Measurements from ENCODE around the gene TMEM19.
"Not testable (repeated sequence)": the region's sequence is repeated elsewhere in the genome, so short reads cannot be mapped to it uniquely, and the experiment has no call there.

The TMEM19 gene

GRCh38 chr12:71666259-71666658 lies 19.6 kb upstream of the TMEM19 start:
- DNase-seq (ENCODE audit: low read depth): no peak

- no peak for DNase-seq (ENCODE audit: low read depth)
Measured at GRCh38 chr12:71671311-71671710, 14.6 kb upstream of the TMEM19 start.

GRCh38 chr12:71671816-71672215 lies 14.1 kb upstream of the TMEM19 start:
- DNase-seq (ENCODE audit: low read depth): no peak

GRCh38 chr12:71682466-71682865 lies 3.4 kb upstream of the TMEM19 start:
- DNase-seq (ENCODE audit: low read depth): no peak

GRCh38 chr12:71683633-71684032 lies 2.2 kb upstream of the TMEM19 start:
- no peak for DNase-seq (ENCODE audit: low read depth)

- DNase-seq (ENCODE audit: low read depth): no peak
Measured at GRCh38 chr12:71684081-71684480, 1.8 kb upstream of the TMEM19 start.

GRCh38 chr12:71685312-71685906 lies 473 bp upstream of the TMEM19 start:
- no peak for DNase-seq (ENCODE audit: low read depth)

GRCh38 chr12:71686658-71687025 lies 760 bp downstream of the TMEM19 start:
- no peak for DNase-seq (ENCODE audit: low read depth)

GRCh38 chr12:71687172-71687571 lies 1.3 kb downstream of the TMEM19 start:
- DNase-seq (ENCODE audit: low read depth): not testable (repeated sequence)

GRCh38 chr12:71688961-71689570 lies 3.2 kb downstream of the TMEM19 start:
- no peak for DNase-seq (ENCODE audit: low read depth)

- DNase-seq (ENCODE audit: low read depth): no peak
Measured at GRCh38 chr12:71691504-71692129, 5.7 kb downstream of the TMEM19 start.

GRCh38 chr12:71693126-71693525 lies 7.2 kb downstream of the TMEM19 start:
- no peak for DNase-seq (ENCODE audit: low read depth)

- not testable (repeated sequence) for DNase-seq (ENCODE audit: low read depth)
Measured at GRCh38 chr12:71693651-71694050, 7.8 kb downstream of the TMEM19 start.

- no peak for DNase-seq (ENCODE audit: low read depth)
Measured at GRCh38 chr12:71694099-71694820, 8.4 kb downstream of the TMEM19 start.

- DNase-seq (ENCODE audit: low read depth): no peak
Measured at GRCh38 chr12:71695782-71696181, 9.9 kb downstream of the TMEM19 start.

GRCh38 chr12:71702181-71702580 lies 16.3 kb downstream of the TMEM19 start:
- DNase-seq (ENCODE audit: low read depth): not testable (repeated sequence)

- no peak for DNase-seq (ENCODE audit: low read depth)
Measured at GRCh38 chr12:71702590-71702989, 16.7 kb downstream of the TMEM19 start.

GRCh38 chr12:71703206-71703605 lies 17.3 kb downstream of the TMEM19 start:
- DNase-seq (ENCODE audit: low read depth): no peak

GRCh38 chr12:71704920-71705319 lies 19.0 kb downstream of the TMEM19 start:
- no peak for DNase-seq (ENCODE audit: low read depth)

- no peak for DNase-seq (ENCODE audit: low read depth)
Measured at GRCh38 chr12:71708658-71709057, 22.8 kb downstream of the TMEM19 start.

GRCh38 chr12:71710276-71711125 lies 24.6 kb downstream of the TMEM19 start:
- no peak for DNase-seq (ENCODE audit: low read depth)

- DNase-seq (ENCODE audit: low read depth): no peak
Measured at GRCh38 chr12:71718611-71719010, 32.7 kb downstream of the TMEM19 start.

Data from activated gamma-delta T cell treated with anti-CD3 and anti-CD28 coated beads, Interleukin-2, amount 50 U/mL, for 16 hours (primary cell).